Erythroblast (primary cell): ENCODE data around the gene MRFAP1L1.

Experiments used
- GATA1 ChIP-seq: IDR thresholded peaks from 2 replicates; pipeline ENCODE4 v1.6.1; 2011; ENCODE audit warnings: low read depth, mild to moderate bottlenecking, control low read depth, low read length, moderate library complexity
- POLR2A ChIP-seq: IDR thresholded peaks from 2 replicates; pipeline ENCODE4 v1.6.1; 2011; ENCODE audit warnings: mild to moderate bottlenecking, low read length

DNA sequence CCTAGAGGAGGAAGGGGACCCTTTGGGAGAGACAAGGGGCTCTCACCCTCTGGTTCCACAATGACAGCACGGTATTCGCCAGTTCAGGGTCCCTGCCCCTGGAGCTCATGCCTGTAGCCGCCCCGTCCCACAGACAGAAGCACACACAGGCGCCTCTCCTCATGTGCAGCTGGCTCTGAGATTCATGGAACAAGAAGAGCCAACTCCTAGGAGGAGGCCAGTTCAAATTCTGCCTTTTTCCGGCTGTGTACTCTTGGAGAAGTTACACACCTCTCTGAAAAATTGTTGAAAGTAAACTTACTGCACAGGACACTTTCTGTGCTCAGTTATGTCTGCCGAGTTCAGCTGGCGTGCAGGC, 21.6 kb upstream of the MRFAP1L1 start:
- TF ChIP-seq POLR2A (no peak), GATA1 (no peak)
